ENCODE results near the gene DGKK.

Gene DGKK

GRCh38 chrX:50470103-50471031, at the start of gene DGKK:
Gene DGKK, minus strand, starts transcription at chrX:50470825. Its CDS starts 147 bp downstream, at chrX:50470678.
- no peak for DNase-seq (ENCODE audit: low read depth in 2 of 2, low spot score in 1 of 2)

- DNase-seq (ENCODE audit: low read depth in 2 of 2, low spot score in 1 of 2), result no peak
Measured at GRCh38 chrX:50514811-50515210, 44.2 kb upstream of the DGKK start.

GRCh38 chrX:50497114-50497513, 26.5 kb upstream of the DGKK start:
- no peak for DNase-seq (ENCODE audit: low read depth in 2 of 2, low spot score in 1 of 2)

- no peak for DNase-seq (ENCODE audit: low read depth in 2 of 2, low spot score in 1 of 2)
Measured at GRCh38 chrX:50495616-50496015, 25.0 kb upstream of the DGKK start.

- DNase-seq (ENCODE audit: low read depth in 2 of 2, low spot score in 1 of 2), result no peak
Measured at GRCh38 chrX:50492720-50493119, 22.1 kb upstream of the DGKK start.

GRCh38 chrX:50484662-50485061, 14.0 kb upstream of the DGKK start:
- no peak for DNase-seq (ENCODE audit: low read depth in 2 of 2, low spot score in 1 of 2)

GRCh38 chrX:50483283-50483682, 12.7 kb upstream of the DGKK start:
- no peak for DNase-seq (ENCODE audit: low read depth in 2 of 2, low spot score in 1 of 2)

- DNase-seq (ENCODE audit: low read depth in 2 of 2, low spot score in 1 of 2), result no peak
Measured at GRCh38 chrX:50475208-50475607, 4.6 kb upstream of the DGKK start.

GRCh38 chrX:50471390-50471789, 765 bp upstream of the DGKK start:
- DNase-seq (ENCODE audit: low read depth in 2 of 2, low spot score in 1 of 2), result no peak

GRCh38 chrX:50469206-50469605, 1.4 kb downstream of the DGKK start:
- no peak for DNase-seq (ENCODE audit: low read depth in 2 of 2, low spot score in 1 of 2)

- DNase-seq (ENCODE audit: low read depth in 2 of 2, low spot score in 1 of 2), result no peak
Measured at GRCh38 chrX:50459615-50460014, 11.0 kb downstream of the DGKK start.

- no peak for DNase-seq (ENCODE audit: low read depth in 2 of 2, low spot score in 1 of 2)
Measured at GRCh38 chrX:50458483-50458882, 12.1 kb downstream of the DGKK start.

- DNase-seq (ENCODE audit: low read depth in 2 of 2, low spot score in 1 of 2), result no peak
Measured at GRCh38 chrX:50456712-50457484, 13.7 kb downstream of the DGKK start.

GRCh38 chrX:50452782-50453181, 17.8 kb downstream of the DGKK start:
- DNase-seq (ENCODE audit: low read depth in 2 of 2, low spot score in 1 of 2), result no peak

GRCh38 chrX:50450324-50450723, 20.3 kb downstream of the DGKK start:
- DNase-seq (ENCODE audit: low read depth in 2 of 2, low spot score in 1 of 2), result no peak

- no peak for DNase-seq (ENCODE audit: low read depth in 2 of 2, low spot score in 1 of 2)
Measured at GRCh38 chrX:50448565-50448964, 22.1 kb downstream of the DGKK start.

- DNase-seq (ENCODE audit: low read depth in 2 of 2, low spot score in 1 of 2), result no peak
Measured at GRCh38 chrX:50447535-50447934, 23.1 kb downstream of the DGKK start.

GRCh38 chrX:50442426-50443116, 28.1 kb downstream of the DGKK start:
- no peak for DNase-seq (ENCODE audit: low read depth in 2 of 2, low spot score in 1 of 2)

- DNase-seq (ENCODE audit: low read depth in 2 of 2, low spot score in 1 of 2), result no peak
Measured at GRCh38 chrX:50436797-50437196, 33.8 kb downstream of the DGKK start.

- DNase-seq (ENCODE audit: low read depth in 2 of 2, low spot score in 1 of 2), result no peak
Measured at GRCh38 chrX:50432829-50433289, 37.8 kb downstream of the DGKK start.

- DNase-seq (ENCODE audit: low read depth in 2 of 2, low spot score in 1 of 2), result no peak
Measured at GRCh38 chrX:50431623-50432022, 39.0 kb downstream of the DGKK start.

Data from stimulated activated CD8-positive, alpha-beta memory T cell treated with anti-CD3 and anti-CD28 coated beads, Interleukin-4, amount 100 ng/mL, for 4 hours (primary cell).